Activated T-helper 9 cell treated with anti-CD3 and anti-CD28 coated beads, Interleukin-2, amount 50 U/mL, for 16 hours (primary cell): ENCODE data around the gene RGS3.

ENCODE experiments used
- DNase-seq: peaks from one replicate; pipeline ENCODE4 v3.0.0-alpha.2; 2020; ENCODE audit warnings: low read depth

RGS3 gene

DNA sequence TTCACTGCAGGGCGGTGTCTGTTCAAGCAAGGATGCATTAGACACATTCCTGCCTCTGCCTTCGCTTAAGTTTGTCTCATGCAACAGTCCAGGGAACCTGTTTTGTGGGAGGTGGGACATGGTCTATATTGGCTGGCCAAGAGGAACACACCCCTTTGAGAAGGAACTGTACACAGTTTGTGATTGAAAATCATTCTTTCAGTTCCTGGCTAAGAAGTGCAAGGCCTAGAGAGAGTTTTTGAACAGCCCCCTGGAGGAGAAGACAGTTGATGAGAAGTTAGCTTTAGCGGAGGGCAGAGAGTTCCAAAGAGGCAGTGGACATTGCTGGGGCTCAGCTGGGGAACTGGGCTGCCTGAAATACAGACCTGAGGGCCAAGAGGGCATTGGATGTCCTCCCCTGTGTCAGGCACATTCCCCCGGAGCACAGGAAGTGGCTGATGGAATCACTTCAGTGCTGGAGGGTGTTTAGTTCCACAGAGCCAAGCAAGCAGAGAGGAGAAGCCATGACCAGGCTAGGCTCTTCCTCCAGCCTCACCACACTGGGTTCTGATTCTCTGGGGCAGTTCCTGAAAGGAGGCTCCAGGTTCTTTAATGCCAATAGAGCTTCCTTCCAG, 66.6 kb downstream of the RGS3 start:
- DNase-seq, result no peak

DNA sequence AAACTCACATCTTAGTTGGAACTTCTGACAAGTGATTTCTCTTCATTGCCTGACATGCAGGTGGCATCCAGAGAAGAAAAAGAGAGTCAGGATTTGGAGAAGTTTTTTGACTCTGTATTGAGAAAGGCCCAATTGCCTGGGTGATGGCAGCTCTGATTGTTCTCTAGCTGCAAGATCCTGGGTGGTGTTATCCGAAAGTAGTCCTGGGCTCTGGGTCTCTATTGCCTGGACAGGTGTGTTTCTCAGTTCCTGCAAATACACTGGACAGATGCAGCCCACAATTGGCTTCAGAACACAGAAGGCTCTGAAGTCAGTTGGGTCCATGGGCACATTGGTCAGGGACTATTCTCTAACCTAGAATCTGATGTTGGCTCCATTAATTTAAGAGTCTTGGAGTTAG, 67.4 kb downstream of the RGS3 start:
- DNase-seq, result no peak

DNA sequence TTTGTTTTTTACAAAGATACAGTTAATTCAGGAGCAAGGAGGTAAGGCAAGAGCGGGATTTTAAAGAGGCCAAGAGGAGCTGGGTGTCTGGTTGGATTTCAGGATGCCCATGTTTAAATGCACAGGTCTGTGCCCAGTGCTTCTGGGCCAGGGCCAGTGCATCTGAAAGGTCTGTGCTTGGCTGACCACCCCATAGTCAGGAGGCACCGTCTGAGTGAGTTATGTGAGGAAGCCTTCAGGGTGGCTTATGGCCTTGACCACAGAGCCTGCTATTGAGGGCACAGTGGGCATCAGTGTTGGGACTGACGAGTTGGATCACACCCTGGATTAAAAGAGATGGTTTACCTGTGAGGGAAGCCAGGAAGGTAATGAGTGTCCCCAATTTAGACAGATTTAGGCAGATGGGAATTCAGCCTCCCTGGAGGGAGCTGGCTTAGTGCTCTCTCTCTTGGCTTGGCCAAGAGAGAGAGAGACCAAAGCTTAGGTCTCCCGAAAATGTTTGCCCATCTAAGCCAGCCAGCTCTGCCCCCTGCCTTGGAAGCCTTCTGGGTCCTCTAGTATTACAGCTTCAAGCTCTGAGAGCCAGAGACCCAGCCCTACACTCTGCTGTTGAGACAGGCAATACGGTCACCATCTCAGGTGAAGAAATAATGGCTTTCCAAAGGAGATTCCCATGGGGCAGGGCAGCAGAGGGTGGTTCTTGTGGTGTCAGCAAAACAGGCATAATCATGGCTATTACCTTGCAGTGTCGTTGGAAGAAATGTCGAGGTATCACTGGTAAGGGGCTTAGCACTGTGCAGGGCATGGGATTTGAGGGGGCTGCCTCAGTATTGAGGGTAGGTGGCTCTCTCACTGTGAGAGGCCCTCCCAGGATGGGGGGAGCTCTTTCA, 68.6 kb downstream of the RGS3 start:
- DNase-seq, result no peak

DNA sequence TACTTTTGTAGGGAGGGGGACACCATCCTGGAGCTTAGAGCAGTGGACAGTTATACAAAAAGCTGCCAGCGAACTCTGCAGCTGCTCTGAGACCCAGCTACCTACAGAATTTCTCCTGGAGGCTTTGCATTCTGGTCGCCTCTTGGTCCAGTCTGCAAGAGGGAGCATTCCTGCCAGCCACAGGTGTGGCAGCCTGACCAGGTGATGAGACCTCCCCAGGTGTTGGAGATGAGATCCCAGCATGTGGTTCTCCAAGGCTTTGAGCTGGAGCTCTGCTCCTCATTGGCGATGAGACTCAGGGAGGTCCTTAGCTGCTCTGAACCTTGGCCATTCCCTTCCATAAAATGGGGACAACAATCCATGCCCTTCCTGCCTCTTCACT, 69.3 kb downstream of the RGS3 start:
- DNase-seq, result no peak

DNA sequence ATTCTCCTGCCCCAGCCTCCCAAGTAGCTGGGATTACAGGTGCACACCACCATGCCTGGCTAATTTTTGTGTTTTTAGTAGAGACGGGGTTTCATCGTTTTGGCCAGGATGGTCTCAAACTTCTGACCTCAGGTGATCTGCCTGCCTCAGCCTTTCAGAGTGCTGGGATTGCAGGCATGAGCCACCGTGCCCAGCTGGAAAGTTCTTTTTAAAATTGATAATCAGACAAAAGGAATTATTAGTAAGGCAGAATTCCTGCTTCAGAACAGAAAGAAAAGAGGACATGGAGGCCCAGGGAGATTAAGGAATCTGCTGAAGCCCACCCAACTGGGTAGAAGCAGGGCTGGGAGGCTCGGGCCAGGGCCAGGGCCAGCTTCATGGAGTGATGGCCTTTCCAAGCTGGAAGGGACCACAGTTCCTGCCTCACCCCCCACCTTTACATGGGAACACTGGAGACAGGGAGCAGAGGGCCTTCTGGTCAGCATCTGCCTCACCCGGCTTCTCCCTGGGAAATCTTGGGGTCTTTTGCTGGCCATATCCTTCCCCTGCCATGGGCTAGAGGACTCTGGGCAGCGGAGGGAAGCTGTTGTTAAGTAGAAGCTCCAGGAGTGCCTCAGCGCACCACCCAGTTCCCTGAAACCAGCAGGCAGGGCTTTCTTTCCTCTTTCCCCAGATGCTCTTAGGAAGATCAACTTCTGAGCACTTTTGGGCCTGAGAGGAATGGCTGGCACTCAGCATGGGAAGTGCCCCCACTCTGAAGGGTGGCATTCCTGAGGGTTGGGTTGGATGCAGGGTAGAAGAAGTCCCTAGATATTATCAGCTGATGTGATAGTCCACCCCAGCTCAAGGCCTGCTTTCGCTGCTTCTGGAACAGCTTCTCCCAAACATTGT, 70.1 kb downstream of the RGS3 start:
- DNase-seq, result no peak

DNA sequence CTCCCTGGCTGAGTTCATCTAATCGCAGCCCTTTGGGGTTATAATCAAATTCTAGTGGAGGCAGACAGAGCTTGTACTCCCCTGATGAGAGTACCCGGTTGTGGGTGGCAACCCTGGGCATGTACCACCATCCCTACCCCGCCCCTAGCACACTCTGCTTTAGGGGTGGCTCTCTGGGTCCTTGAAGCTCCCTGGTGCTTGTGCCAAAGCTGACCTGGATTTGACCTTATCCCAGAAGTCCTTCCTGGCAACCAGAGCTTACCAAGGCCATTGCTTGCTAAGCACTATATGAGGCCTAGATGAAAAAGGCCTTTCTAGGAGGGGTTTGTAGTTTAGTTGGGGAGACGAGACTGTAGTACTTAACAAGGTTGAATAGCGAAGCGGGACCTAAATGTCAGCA, 72.2 kb downstream of the RGS3 start:
- no peak for DNase-seq

DNA sequence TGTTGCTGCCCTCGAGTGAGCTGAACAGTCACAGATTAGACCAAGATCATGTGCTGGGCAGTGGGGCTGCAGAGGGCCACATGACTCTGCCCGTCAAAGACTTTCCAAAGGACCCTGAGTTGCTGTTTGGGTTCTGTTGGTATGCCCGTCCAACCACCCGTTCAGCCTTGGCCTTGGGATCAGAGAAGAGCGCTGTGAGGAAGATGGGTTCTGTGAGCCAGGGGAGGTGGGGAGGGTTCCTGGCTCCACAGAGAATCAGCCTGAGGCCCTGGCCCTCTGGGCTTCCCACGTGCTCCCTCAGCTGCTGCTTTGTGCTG, 72.6 kb downstream of the RGS3 start:
- DNase-seq, result no peak

DNA sequence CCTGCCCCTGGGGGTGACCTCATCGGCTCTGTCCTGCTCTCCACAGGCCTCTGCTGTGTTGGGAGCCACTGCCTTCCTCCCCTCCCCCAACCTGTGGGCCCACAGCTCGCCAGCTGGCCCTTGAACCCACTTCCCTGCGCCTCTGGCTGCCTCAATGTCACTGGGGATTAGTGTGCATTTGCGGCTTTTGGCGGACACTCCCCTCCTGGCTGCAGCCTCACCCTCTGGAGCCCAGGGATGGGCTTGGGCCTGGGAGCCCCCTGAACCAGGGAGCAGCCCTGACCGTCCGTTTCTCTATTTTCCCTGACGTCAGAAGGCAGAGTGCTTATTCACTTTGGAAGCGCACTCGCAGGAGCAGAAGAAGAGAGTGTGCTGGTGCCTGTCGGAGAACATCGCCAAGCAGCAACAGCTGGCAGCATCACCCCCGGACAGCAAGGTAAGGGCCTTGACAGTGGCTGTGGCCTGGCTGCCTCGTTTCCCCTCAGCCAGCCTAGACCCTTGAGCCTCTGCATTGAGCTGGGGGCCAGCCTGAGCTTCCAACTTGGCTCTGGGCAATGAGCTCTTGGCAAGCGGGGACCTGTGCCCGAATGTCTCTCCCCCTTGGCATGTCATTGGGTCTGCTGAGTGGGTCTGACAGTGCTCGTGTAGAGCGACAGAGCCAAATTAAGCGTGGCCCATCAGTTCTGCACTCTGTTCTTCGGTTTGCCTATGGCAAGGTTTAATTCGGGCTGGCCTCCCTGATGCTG, 73.1 kb downstream of the RGS3 start:
- no peak for DNase-seq

DNA sequence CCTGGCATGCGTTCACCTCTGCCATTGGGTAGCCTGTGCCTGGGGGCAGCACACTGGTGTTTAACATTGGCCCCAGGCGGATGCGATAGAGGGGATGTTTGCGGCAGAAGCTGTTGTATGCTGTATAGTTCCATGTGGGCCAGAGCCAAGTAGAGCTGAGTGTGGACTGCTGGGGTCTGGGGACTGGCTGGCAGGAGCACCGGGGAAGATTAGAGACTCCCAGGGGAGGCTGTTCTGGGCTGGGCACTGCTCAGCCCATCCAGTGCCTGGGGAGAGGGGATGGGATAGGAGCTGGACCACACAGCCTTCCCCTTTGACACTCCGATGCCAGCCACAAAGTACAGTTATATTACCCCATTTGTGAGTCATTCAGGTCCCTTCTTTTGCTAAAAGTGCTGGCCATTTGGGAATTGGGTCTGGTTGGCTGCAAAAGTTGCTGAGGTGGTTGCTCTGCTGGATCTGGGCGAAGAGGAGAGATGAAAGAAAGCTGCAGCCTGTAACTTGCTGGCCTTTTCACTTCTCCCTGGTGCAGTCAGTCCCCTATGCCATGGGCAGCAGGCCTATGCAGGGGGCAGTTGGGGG, 73.8 kb downstream of the RGS3 start:
- DNase-seq, result no peak

DNA sequence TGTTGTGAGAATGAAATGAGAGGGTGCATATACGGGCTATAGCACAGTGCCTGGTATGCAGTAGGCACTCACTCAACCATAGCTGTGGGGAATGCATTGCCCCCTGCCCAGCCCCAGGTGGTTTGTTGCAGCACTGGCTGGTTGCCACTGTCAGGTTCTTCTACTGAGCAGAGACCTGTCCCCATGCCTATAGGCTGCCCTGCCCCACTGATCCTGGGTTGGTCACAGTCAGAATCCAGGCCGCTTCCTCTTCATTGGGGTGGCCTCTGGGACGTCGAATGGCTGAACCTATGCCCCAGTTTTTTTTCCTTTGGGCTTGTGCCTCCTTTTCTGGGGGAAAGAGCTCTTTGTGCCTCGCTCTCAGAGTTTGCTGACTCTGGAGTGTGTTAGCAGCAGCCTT, 74.6 kb downstream of the RGS3 start:
- DNase-seq, result no peak

DNA sequence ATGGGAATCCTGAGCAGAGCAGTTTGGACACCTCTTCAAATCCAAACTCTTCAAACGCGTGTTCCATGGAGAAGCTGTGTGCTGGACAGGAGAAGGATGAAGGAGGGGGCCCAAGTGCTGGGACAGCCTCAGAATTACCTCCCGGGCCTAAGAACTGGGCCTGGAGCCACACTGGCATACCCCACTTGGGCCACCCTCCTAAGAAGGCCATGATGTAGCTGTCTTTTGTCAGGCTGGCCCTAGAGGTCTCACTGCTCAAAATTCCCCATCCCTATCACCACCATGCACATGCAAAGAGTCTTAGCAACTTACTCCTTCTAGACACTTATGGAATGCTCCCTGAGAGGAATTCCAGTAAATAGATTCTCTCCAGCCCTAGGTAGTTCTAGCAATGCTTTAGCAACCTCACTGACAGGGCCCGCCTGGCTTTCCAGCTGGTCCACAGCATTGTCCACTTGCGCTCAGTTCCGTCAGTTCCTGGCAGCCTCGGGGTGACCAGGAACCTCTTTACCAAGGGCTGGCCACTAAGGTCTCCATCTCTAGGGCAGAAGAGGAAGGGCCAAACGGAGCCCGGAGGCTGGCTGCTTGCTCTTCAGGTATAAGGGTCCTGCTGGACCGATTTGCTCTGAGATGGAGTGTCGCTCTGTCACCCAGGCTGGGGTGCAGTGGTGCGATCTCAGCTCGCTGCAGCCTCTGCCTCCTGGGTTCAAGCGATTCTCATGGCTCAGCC, 75.3 kb downstream of the RGS3 start:
- no peak for DNase-seq

DNA sequence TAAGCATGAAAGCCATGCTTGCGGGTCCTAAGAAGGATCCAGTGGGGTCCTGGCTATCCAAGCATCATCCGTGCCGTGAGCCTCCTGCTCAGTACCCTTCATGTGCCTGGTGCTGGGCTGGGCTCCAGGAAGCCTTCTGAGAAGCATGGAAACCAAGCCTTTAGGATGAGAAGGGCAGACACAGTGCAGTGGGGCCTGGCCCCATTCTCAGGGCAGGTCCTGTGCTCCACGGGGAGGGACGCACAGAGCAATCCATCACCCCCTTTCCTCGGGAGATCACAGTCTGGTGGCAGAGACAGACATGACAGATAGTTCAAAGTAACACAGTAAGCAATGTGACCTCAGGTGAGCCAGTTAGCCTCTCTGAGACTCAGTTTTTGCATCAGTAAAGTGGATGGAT, 76.9 kb downstream of the RGS3 start:
- DNase-seq, result no peak

DNA sequence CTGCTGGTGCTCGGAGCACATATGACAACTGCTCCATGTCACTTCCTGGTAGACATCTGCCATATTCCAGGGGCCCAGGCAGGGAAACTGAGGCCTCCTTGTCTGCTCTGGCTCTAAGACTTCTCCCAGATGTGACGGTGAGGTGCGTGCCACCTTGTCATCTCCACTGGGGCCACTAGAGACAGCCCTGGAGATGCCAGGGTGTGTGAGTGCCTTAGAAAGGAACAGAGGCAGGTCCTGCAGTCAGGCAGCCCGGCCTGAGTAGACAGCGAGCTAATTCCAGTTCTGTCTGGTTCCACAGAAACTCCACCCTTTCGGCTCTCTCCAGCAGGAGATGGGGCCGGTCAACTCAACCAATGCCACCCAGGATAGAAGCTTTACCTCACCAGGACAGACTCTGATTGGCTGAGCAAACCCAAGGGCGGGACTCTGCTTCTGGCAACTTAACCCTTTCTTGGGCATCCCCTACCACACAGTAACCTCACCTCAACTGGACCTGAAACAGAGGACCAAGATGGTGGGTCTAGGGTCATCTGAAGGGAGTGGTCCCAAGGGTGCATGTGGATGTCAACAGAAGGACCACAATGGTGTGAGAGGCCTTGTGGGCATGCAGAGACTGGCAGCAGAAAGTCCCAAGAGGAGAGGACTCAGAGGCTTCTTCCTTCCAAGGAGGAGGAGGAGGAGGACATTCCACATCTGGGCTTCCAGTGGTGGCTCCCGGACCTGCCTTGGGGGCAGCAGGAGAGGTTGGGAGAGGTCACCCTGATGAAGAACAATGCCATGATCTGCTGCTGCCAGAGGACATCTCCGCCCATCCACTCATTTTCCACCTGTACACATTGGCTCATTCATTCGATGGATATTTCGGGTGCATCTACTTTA, 77.7 kb downstream of the RGS3 start:
- no peak for DNase-seq

DNA sequence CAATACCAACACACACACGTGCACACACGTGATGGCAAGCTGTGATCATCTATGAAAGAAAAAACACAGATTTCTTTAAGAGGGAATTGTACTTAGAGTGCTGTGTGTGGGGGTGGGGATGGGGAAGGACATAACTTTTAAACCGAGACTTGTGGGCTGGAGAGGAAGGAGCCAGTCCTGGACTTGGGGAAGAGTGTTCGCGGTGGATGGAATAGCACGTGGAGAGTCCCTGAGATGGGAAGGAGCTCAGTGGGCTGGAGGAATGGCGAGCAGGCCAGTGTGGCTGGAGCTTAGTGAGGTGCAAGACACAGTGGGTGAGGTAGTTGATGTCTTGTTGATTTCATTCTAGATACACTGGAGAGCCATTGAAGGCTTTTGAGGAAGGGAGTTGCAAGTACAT, 78.5 kb downstream of the RGS3 start:
- no peak for DNase-seq

DNA sequence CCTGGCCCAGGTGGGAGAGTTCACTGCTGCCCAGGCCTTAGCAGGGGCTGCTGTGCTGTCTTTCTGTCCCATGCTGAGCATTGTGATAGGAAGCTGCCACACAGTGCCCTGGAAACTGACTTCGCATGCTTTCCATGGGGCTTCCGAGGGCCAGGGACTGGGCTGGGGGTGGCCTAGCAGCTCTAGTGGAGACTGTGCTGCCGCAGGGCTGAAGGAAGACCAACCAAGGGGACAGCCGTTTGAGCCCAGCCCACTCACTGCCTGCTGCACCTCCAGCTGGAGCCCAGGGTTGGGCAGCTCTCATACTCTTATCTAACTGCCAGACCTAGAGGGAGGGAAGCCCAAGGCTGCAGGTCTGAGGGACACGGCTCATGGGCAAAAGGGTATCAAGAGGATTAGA, 79.2 kb downstream of the RGS3 start:
- no peak for DNase-seq

DNA sequence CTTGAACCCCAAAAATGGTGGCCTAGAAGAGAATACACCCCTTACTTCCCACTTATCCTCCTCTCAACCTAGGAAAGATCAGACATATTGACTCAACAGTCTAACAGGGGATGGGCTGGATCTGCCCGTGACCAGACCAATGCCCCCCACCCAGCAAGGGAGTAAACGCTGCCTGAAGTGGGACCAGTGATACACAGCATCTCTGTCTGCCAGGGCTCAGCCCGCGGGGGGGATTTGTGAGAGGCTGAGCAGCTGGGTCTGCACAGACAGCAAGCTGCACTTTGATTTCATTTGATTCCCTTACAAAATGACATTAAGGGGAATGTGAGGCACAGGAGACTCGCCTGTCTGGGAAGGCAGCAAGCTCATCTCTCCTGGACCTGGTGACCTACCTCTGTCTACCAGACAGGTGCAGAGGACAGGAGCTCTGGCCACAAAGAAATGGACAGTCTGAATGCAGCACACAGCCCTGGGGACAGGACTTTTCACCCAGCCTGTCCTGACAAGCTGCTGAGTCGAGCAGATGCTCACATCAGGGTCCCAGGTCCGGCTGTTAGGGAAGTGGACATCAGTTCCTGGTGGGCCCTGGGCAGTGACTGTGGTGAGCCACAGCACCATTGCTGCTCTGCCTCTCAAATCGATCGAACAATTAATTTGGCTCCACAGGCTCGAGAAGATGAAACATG, 79.9 kb downstream of the RGS3 start:
- DNase-seq, result no peak

DNA sequence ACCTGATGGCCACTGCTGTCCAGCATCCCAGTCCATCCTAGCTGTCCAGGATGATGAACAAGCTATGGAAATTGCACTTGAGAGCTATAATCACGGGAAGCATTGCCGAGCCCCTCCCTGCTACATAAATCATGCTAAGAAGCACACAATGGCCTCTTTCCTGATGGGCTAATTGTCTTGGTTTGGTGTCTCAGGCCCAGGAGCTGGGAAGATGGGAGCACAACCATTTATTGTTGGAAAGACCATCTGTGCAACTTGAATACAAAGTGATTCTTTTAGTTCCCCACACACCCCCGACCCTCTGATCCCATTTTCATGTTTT, 80.4 kb downstream of the RGS3 start:
- no peak for DNase-seq

DNA sequence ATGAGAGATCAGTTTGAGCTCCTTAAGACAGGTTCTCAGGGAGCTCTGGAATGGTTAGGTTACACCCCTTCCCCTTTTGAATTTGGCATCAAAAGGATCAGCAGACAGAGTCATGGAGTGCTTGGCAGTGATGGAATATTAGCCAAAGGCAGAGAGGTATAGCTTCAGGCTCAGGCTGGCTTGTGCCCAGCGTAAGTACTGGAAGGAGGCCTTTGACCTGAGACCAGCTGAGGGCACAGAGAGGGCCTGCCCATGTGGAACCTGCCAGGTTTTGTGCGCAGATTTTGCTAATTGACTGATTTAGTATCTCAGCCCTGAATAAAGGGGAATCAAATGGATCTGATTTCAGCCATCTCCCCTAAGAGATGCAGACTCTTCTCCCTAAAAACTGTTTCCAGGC, 81.5 kb downstream of the RGS3 start:
- DNase-seq, result no peak

DNA sequence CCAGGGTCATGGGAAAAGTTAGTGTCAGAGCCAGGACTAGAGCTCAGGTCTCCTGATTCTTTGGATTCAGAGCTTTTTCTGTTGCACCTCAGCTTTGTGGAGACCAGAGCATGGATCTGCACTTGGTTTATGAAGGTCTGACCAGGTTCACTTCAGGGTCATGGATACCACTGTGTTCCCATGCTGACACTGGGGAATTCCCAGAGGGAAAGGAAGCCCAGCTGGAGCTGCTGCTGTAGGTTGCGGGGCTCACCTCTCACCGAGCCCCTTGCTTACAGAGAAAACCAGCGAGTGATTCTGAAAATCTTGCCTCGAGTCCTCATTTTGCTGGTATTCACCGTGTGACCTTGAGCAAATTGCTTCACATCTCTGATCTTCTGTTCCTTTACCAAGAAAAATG, 83.0 kb downstream of the RGS3 start:
- no peak for DNase-seq

DNA sequence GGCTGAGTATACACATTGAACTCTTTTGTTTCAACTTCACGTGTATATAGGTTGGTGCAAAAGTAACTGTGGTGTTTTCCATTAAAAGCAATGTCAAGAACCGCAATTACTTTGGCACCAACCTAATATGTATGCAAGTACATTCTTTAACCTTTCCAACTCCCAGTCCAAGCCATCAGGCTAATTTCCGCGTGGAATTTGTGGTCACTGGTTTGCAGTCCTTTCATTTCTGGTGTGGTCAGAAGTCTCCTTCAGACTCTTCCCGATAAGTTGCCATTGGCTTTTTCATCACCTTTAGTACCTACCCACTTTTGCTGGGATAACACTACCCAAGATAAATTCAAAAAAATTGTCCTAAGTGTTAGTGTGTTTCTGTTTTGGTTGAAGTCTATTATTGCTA, 84.0 kb downstream of the RGS3 start:
- no peak for DNase-seq
